ENCODE data around the gene VDR. TPM values are rescaled to one million over a fixed set of nuclear protein-coding genes. Genes with fewer than 3 reads are reported as not detected.
A peak's percentile ranks its signal among the peaks of the same experiment; 100 is the strongest.

The VDR gene
- total and polyA plus RNA-seq, 12 donors: 6.9 to 80.1 (median 18.4) TPM

DNA sequence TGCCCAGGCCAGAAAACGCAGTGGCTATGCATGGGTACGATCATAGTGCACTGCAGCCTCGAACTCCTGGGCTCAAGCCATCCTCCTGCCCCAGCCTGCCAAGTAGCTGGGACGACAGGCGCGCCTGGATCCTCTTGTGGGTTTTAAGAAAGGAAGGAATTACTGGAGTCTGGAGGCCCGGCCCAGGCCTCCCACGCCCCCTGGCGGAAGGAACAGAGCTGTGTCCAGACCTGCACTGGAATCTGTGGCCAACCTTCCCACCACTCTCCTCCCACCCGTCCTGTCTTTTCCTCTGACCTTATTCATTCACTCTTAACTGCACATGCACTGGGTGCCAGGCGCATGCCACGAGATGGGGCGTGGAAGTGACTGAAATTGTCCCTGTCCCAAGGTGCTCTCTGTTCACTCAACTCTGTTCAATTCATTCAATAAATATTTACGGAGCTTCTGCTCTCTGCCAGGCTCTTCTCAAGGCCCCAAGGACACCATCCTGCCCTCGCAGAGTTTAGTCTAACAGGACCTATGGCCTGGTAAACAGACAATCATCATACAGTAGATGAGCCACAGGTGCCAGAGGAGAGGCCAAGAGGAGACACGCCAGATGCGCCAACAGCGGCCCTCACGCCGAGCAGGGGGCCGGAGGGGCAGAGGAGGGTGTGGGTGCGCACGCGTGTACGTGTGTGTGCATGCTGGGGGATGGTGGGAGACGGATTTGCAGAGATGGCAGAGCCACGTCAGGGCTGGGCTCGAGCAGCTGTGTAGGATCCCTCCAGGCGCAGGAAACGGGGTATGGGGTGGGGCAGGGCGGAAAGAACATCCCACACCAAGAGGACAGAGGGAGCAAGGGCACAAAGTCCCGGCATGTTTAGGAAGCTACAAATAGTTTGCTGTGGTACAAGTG is 44.9 kb upstream of the VDR start:
- Histone ChIP-seq H3K4me3 (no peak overlapping the region), H3K4me1 (replicated peaks in 1 of 2) (no peaks in the 10 kb centered on the region), H3K9me3 (replicated peaks in 1 of 3) (no peaks in the 10 kb centered on the region), H3K27me3 (no peaks in the 10 kb centered on the region), H3K27ac (no peak overlapping the region), H3K36me3 (replicated peaks in 1 of 2) (no peaks in the 10 kb centered on the region)
- no peak for TF ChIP-seq POLR2A (IDR thresholded peaks at IDR 0.05)
- TF ChIP-seq, protein P1, sequence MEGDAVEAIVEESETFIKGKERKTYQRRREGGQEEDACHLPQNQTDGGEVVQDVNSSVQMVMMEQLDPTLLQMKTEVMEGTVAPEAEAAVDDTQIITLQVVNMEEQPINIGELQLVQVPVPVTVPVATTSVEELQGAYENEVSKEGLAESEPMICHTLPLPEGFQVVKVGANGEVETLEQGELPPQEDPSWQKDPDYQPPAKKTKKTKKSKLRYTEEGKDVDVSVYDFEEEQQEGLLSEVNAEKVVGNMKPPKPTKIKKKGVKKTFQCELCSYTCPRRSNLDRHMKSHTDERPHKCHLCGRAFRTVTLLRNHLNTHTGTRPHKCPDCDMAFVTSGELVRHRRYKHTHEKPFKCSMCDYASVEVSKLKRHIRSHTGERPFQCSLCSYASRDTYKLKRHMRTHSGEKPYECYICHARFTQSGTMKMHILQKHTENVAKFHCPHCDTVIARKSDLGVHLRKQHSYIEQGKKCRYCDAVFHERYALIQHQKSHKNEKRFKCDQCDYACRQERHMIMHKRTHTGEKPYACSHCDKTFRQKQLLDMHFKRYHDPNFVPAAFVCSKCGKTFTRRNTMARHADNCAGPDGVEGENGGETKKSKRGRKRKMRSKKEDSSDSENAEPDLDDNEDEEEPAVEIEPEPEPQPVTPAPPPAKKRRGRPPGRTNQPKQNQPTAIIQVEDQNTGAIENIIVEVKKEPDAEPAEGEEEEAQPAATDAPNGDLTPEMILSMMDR (IDR thresholded peaks at IDR 0.05): peak; percentile 81 to 92 (median 88)
- WGBS, 4 donors: 55 to 58% (median 57%) methylated on average over 32 of the region's 32 CpGs
- DNase-seq: peak; percentile 82 to 90 (median 86)
- intact Hi-C loops (cut with DNase I): loop anchor here (5.0 to 10.0 kb wide), 4 partner anchors 42 to 235 kb away; no protein-coding TSS in a partner anchor

DNA sequence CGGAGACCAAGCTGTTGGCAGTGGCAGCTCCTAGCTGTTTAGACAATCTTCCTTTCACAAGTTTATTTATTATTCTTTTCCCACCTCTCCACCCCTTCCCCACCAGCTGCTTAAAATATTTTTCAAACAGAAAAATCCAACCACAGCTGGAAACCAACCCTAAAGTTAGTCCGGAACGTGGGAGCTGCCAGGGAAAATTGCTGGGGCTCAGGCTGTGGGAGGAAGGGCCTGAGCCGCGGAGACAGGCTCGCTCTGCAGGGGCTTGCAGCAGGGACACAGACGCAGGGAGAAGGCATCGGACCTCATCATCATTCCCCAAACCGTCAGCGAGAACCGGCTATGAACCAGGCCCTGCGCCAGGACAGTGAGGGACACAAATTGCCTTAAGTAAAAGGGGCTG is 42.5 kb upstream of the VDR start:
- intact Hi-C loops (cut with DNase I): loop anchor here (10.0 kb wide), 2 partner anchors 203 to 233 kb away; no protein-coding TSS in a partner anchor
- 69 to 91% (median 81%) methylated on average over 6 to 12 of the region's 12 CpGs for WGBS, 4 donors
- no peak for DNase-seq

DNA sequence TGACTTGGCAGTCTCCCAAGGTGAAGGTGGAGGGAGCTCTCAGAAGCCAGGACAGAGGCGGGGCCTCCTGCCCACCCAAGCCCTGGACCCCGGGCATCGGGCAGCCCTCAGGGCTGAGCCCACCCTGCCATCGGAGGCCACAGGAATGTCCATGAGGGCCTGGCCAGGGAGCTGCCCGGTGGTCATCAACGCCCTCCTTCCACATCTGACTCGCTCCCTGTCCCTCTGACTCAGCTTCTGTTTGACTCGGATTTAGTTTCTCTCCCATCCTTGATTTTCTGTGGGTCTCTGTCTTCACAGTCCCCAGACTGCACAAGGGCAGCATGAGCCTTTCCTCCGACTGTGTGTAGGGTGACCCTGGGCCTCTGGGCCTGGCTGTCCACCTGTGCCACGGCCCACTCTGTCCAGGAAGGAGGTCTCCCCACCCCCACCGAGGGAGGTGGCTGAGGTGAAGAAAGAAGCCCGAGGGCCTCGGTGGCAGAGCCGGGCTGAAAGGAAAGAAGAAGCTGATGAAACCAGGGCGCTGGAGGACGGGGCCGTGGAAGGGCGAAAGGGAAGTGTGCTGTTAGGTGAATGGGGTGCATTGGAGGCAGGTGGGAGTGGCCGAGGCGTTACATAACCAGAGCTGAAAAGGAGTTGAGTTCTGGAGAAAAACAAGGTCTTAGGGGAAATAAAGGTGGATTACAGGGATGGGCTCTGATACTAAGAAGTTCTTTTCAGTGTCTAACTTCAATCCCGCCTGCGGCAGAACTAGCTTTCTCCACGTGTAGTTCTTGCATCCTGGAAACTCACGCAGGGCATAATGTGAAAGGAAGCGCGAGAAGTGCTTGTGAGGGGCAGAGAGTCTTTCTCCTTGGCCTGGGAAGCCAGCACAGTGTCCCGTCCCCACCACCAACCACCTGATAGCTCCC is 41.9 kb upstream of the VDR start:
- no peak overlapping the region for H3K4me3 ChIP-seq
- no peaks in the 10 kb centered on the region for H3K27me3 ChIP-seq
- H3K9me3 ChIP-seq (replicated peaks in 1 of 3): no peaks in the 10 kb centered on the region
- H3K36me3 ChIP-seq (replicated peaks in 1 of 2): no peaks in the 10 kb centered on the region
- no peak for DNase-seq
- intact Hi-C loops (cut with DNase I): loop anchor here (10.0 kb wide), 2 partner anchors 202 to 232 kb away; no protein-coding TSS in a partner anchor
- TF ChIP-seq POLR2A (IDR thresholded peaks at IDR 0.05): no peak
- TF ChIP-seq, protein P1 (IDR thresholded peaks at IDR 0.05): no peak
- WGBS, 4 donors: 68 to 74% (median 70%) methylated on average over 22 to 27 of the region's 27 CpGs
- no peaks in the 10 kb centered on the region for H3K4me1 ChIP-seq (replicated peaks in 1 of 2)
- H3K27ac ChIP-seq: no peak overlapping the region

More for the DNA sequence above, 42.5 kb upstream of the VDR start:
- H3K9me3 ChIP-seq (replicated peaks in 1 of 3): no peaks in the 10 kb centered on the region
- H3K27me3 ChIP-seq: no peaks in the 10 kb centered on the region
- H3K4me3 ChIP-seq: no peak overlapping the region
- TF ChIP-seq, protein P1 (IDR thresholded peaks at IDR 0.05): no peak
- no peak for TF ChIP-seq POLR2A (IDR thresholded peaks at IDR 0.05)
- no peak overlapping the region for H3K27ac ChIP-seq
- H3K36me3 ChIP-seq (replicated peaks in 1 of 2): no peaks in the 10 kb centered on the region
- H3K4me1 ChIP-seq (replicated peaks in 1 of 2): no peaks in the 10 kb centered on the region

DNA sequence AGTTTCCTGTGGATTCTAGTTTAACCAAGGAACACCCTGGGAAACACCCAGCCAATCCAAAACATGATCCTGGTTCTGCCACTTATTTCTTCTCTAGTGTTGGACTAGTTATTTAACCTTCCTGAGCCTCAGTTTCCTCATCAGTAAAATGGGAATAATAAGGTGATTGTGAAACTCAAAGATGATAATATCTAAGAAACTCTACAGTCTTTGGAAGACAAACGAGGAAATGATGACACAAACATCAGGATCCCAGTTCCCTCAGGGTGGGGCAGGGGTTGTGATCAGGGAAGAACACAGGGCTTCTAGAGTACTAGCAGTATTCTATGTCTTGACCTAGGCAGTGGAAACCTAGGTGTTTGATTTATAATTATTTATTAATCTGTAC is 40.5 kb upstream of the VDR start:
- H3K4me3 ChIP-seq: no peak overlapping the region
- H3K27me3 ChIP-seq: no peaks in the 10 kb centered on the region
- TF ChIP-seq, protein P1 (IDR thresholded peaks at IDR 0.05): no peak
- no peak for TF ChIP-seq POLR2A (IDR thresholded peaks at IDR 0.05)
- WGBS, 4 donors: 53 to 62% (median 54%) methylated on average over 1 of the region's 1 CpG
- no peaks in the 10 kb centered on the region for H3K36me3 ChIP-seq (replicated peaks in 1 of 2)
- DNase-seq: no peak
- no peaks in the 10 kb centered on the region for H3K4me1 ChIP-seq (replicated peaks in 1 of 2)
- H3K27ac ChIP-seq: no peak overlapping the region
- H3K9me3 ChIP-seq (replicated peaks in 1 of 3): no peaks in the 10 kb centered on the region
- intact Hi-C loops (cut with DNase I): loop anchor here (10.0 kb wide), 2 partner anchors 201 to 231 kb away; no protein-coding TSS in a partner anchor

All from adrenal gland (tissue), 12 donors.